ENCODE measurements around the gene LGALS3BP. TPM values are rescaled to one million over a fixed set of nuclear protein-coding genes. Genes with fewer than 3 reads are reported as not detected.
A peak's percentile ranks its signal among the peaks of the same experiment; 100 is the strongest.

LGALS3BP gene
- total and polyA plus RNA-seq, 2 of the 4 experiments (the other 2 are of a cell fraction), result 33.7 to 273 TPM

GRCh38 chr17:78988152-78988551 is 8.4 kb upstream of the LGALS3BP start:
- ATAC-seq (ENCODE audit: low read depth), result no peak
- H4K20me1 ChIP-seq (ENCODE audit: insufficient read depth, low read length), result peaks cover 4% of the 10 kb centered on the region
- no peak overlapping the region for H3K27ac ChIP-seq (ENCODE audit: insufficient read depth, low read length)
- H2AFZ ChIP-seq (replicated peaks; ENCODE audit: low read length, poor library complexity), result no peak overlapping the region
- peak overlapping the region; percentile 27; the same call in 1 of the 2 replicates for H2AK5ac ChIP-seq (ENCODE audit: low read depth, low read length)
- H3K9me3 ChIP-seq (ENCODE audit: control insufficient read depth, insufficient read depth, low read length), result no peaks in the 10 kb centered on the region
- dilution Hi-C loops (cut with HindIII; ENCODE audit: low sequenced_read_pairs, unreplicated experiment), result no loop called here
- intact Hi-C loops (cut with micrococcal nuclease), result no loop called here
- H3K14ac ChIP-seq (replicated peaks; ENCODE audit: low read depth, low read length), result no peak overlapping the region
- peaks cover 4% of the 10 kb centered on the region; the same call in 1 of the 2 replicates for H3K9me1 ChIP-seq (ENCODE audit: insufficient read depth, low read length)
- H3K4me2 ChIP-seq (ENCODE audit: low read depth, low read length), result no peak overlapping the region
- no peak overlapping the region for H2BK20ac ChIP-seq (ENCODE audit: low read depth, low read length)
- H3K56ac ChIP-seq (ENCODE audit: extremely low read depth, insufficient read depth, low read length), result no peak overlapping the region
- H3K23ac ChIP-seq (ENCODE audit: low read depth, low read length), result no peak overlapping the region
- H3K18ac ChIP-seq (ENCODE audit: low read depth, low read length), result no peak overlapping the region
- H2BK120ac ChIP-seq (ENCODE audit: low read depth, low read length), result no peak overlapping the region
- H3K9ac ChIP-seq (ENCODE audit: low read depth, low read length), result no peak overlapping the region
- H2BK5ac ChIP-seq (ENCODE audit: low read depth, low read length, poor library complexity, severe bottlenecking), result no peak overlapping the region
- no peak overlapping the region for H3K4ac ChIP-seq (ENCODE audit: low read depth, low read length)
- no peaks in the 10 kb centered on the region for H3K27me3 ChIP-seq (ENCODE audit: control insufficient read depth, insufficient read depth, low read length)
- DNase-seq, result no peak
- BruUV-seq (replicated peaks), result no TSS peak
- H2AK9ac ChIP-seq (replicated peaks; ENCODE audit: low read depth, low read length, poor library complexity), result no peak overlapping the region
- H3K79me1 ChIP-seq (ENCODE audit: low read depth in 1 of 2, low read length in 2 of 2), result peaks cover 4 to 21% of the 10 kb centered on the region in 2 experiments
- TF ChIP-seq CEBPB (IDR thresholded peaks at IDR 0.05; ENCODE audit: low read depth, low read length), result no peak
- no peak for TF ChIP-seq MAZ (IDR thresholded peaks at IDR 0.05; ENCODE audit: borderline replicate concordance, low read depth, low read length)
- TF ChIP-seq RAD21 (IDR thresholded peaks at IDR 0.05; ENCODE audit: low read length), result no peak
- H2BK15ac ChIP-seq (ENCODE audit: low read depth, low read length), result no peak overlapping the region
- peaks cover 27% of the 10 kb centered on the region for H3K36me3 ChIP-seq (ENCODE audit: control insufficient read depth, insufficient read depth, low read length)
- WGBS, 2 experiments (ENCODE audit: extremely low coverage in 2 of 2, insufficient read length in 1 of 2), result 83% methylated on average over 4 of the region's 6 CpGs; no CpG with 5 or more reads in 1 of the 2 experiments
- peaks cover 5% of the 10 kb centered on the region for H3K4me1 ChIP-seq (ENCODE audit: control insufficient read depth, insufficient read depth, low read length)
- ChIA-PET CTCF (interaction anchor here (0.6 kb wide), 1 partner anchor 1267 kb away, joined by 3 read pairs; no protein-coding TSS in a partner anchor), POLR2A (ENCODE audit: unreplicated experiment) (no interaction called here)
- H4K5ac ChIP-seq (ENCODE audit: low read depth, low read length), result no peak overlapping the region
- in situ Hi-C loops (cut with MboI; ENCODE audit: low sequenced_read_pairs), result no loop called here
- no peak overlapping the region for H4K91ac ChIP-seq (ENCODE audit: insufficient read depth, low read depth, low read length)
- no peak overlapping the region for H4K8ac ChIP-seq (ENCODE audit: low read depth in 2 of 2, low read length in 2 of 2)
- no peak overlapping the region for H3K4me3 ChIP-seq (ENCODE audit: insufficient read depth, low read depth, low read length)
